Measurements from ENCODE around the gene FER.

The FER gene

DNA sequence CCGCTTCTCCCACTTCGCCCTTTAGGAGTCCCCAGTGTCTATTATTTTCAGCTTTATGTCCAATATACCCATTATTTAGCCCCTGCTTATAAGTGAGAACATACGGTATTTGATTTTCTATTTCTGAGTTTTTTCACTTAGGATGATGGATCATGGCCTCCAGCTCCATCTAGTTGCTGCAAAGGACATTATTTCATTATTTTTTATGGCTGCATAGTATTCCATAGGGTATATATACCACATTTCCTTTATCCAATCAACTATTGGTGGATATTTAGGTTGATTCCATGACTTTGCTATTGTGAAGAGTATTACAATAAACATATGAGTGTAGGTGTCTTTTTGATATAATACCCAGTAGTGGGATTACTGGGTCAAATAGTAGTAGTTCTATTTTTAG lies 162.9 kb downstream of the FER start:
- no peaks in the 10 kb centered on the region for H3K36me3 ChIP-seq (ENCODE audit: control insufficient read depth, insufficient read depth, low read length)
- H3K4me3 ChIP-seq (ENCODE audit: insufficient read depth, low read depth, low read length): no peak overlapping the region
- H3K4me1 ChIP-seq (ENCODE audit: control insufficient read depth, insufficient read depth, low read length): no peaks in the 10 kb centered on the region
- H3K9me3 ChIP-seq (ENCODE audit: control insufficient read depth, low read length): peaks cover 3% of the 10 kb centered on the region
- WGBS, 2 experiments: 100% methylated on average over 3 of the region's 3 CpGs
- H3K27ac ChIP-seq (ENCODE audit: insufficient read depth, low read depth, low read length, poor library complexity, severe bottlenecking): no peak overlapping the region
- H3K27me3 ChIP-seq (ENCODE audit: control insufficient read depth, insufficient read depth, low read length, poor library complexity, severe bottlenecking): no peaks in the 10 kb centered on the region

DNA sequence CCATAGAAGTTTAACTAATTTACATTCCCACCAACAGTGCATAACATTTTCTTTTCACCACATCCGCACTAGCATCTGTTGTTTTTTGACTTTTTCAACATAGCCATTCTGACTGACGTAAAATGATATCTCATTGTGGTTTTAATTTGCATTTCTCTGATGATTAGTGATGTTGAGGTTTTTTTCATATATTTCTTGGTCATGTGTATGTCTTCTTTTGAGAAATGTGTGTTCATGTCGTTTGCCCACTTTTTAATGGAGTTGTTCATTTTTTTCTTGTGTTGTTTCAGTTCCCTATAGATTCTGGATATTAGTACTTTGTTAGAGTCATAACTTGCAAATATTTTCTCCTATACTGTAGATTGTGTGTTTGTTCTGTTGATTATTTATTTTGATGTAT lies 163.4 kb downstream of the FER start:
- Histone ChIP-seq H3K36me3 (ENCODE audit: control insufficient read depth, insufficient read depth, low read length) (no peaks in the 10 kb centered on the region), H3K4me1 (ENCODE audit: control insufficient read depth, insufficient read depth, low read length) (no peaks in the 10 kb centered on the region), H3K27me3 (ENCODE audit: control insufficient read depth, insufficient read depth, low read length, poor library complexity, severe bottlenecking) (no peaks in the 10 kb centered on the region), H3K4me3 (ENCODE audit: insufficient read depth, low read depth, low read length) (no peak overlapping the region), H3K27ac (ENCODE audit: insufficient read depth, low read depth, low read length, poor library complexity, severe bottlenecking) (no peak overlapping the region), H3K9me3 (ENCODE audit: control insufficient read depth, low read length) (peaks cover 3% of the 10 kb centered on the region)
- 91 to 96% methylated on average over 3 of the region's 3 CpGs for WGBS, 2 experiments

DNA sequence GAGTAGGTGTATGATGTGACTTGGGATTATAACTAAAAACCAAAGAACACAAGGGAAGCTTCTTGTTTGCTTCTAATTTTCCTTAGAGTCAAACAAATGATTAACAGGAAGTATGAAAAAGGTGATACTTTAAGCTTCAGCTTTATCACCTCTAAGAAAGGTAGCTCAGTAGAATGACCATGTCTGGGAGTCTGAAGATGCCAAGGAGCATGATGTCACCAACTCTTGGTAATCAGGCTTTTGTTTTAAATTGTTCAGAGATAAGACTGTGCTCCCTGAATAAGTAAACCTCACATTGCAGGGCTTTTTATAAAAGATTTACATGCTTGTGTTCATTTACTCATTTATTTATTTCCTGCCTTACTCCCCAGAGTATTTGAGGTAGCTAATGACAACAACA lies 169.9 kb downstream of the FER start:
- no peak overlapping the region for H3K27ac ChIP-seq (ENCODE audit: insufficient read depth, low read depth, low read length, poor library complexity, severe bottlenecking)
- no peaks in the 10 kb centered on the region for H3K9me3 ChIP-seq (ENCODE audit: control insufficient read depth, low read length)
- H3K4me1 ChIP-seq (ENCODE audit: control insufficient read depth, insufficient read depth, low read length): no peaks in the 10 kb centered on the region
- no peaks in the 10 kb centered on the region for H3K27me3 ChIP-seq (ENCODE audit: control insufficient read depth, insufficient read depth, low read length, poor library complexity, severe bottlenecking)
- H3K4me3 ChIP-seq (ENCODE audit: insufficient read depth, low read depth, low read length): no peak overlapping the region
- H3K36me3 ChIP-seq (ENCODE audit: control insufficient read depth, insufficient read depth, low read length): no peaks in the 10 kb centered on the region

DNA sequence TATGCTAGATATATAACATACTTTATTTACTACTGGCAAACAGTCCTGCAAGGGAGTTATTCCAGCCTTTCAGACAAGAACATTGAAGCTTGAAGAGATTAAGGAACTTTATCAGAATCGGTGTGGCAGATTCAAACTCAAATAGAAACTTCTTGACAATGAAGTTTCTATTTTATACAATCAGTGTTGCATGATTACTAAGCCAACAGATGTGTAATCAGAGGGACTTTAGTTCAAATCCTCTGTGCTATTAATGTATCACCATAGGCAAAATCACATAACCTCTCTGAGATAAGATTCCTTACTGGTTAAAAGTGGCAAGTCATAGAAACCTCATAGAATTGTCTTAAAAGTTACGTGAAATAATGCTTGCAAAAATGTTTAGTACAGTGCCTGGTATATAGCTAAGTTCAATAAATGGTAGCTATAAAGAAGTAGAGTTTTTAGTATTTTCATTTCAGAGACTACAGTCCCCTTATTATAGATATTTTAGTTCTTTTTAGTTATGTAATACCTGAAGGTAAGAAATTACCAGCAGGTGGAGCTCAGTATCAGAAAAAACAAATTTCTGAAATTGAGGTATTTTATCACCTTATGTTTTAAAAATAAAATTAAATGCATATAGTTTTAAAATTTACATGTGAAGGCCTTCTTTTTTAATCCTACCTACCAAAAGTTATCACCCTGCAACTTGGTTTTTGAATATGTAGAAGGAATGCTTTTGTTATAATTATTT lies 172.1 kb downstream of the FER start:
- Histone ChIP-seq H3K36me3 (ENCODE audit: control insufficient read depth, insufficient read depth, low read length) (no peaks in the 10 kb centered on the region), H3K9me3 (ENCODE audit: control insufficient read depth, low read length) (no peaks in the 10 kb centered on the region), H3K4me3 (ENCODE audit: insufficient read depth, low read depth, low read length) (no peak overlapping the region), H3K27me3 (ENCODE audit: control insufficient read depth, insufficient read depth, low read length, poor library complexity, severe bottlenecking) (no peaks in the 10 kb centered on the region), H3K4me1 (ENCODE audit: control insufficient read depth, insufficient read depth, low read length) (no peaks in the 10 kb centered on the region), H3K27ac (ENCODE audit: insufficient read depth, low read depth, low read length, poor library complexity, severe bottlenecking) (no peak overlapping the region)
- WGBS, 2 experiments: 94 to 100% methylated on average over 2 of the region's 2 CpGs

DNA sequence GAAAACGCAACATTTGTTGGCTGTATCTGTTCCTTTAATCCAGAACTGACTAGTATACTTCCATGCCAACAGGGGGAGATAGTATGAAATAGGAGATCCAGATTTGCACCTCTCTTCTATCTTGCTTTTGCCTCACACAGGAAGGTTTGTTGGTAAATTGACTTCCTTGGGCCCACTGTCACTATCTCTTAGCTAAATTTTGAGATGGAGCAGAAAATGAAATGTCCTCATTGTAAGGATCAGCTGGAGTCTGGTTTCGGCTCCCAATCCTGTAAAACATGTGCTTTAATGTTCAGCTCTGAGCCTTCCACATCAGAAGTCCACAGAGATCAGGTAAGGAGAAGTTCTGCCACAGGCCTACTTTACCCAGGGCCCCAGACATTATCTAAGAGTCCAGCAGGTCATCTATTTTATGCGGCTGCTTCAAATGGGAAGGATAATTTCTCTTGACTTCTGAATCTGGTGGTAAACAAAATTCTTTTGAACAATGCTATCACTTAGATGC lies 176.8 kb downstream of the FER start:
- no peak overlapping the region for H3K4me3 ChIP-seq (ENCODE audit: insufficient read depth, low read depth, low read length)
- WGBS, 2 experiments: 94 to 97% methylated on average over 3 of the region's 3 CpGs

DNA sequence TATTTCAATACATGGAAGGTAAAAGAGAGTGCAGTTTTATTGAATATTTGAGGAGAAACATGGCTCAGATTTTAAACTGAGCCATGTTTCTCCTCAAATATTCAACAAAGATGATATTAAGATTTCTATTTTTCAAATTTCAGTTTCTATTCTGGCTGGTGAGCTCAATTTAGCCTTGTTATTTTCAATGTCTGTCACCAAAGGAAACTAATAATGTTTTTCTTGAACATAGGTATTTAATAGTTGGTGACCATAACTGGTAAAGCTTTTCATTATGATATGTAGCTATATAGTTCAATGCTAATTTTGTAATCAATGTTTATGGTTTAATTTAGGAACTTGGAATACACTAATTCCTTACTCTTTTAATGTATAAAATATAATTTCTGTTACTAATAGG lies 177.4 kb downstream of the FER start:
- H3K9me3 ChIP-seq (ENCODE audit: control insufficient read depth, low read length): no peaks in the 10 kb centered on the region
- no peak overlapping the region for H3K4me3 ChIP-seq (ENCODE audit: insufficient read depth, low read depth, low read length)
- no peaks in the 10 kb centered on the region for H3K4me1 ChIP-seq (ENCODE audit: control insufficient read depth, insufficient read depth, low read length)
- no peaks in the 10 kb centered on the region for H3K27me3 ChIP-seq (ENCODE audit: control insufficient read depth, insufficient read depth, low read length, poor library complexity, severe bottlenecking)
- H3K27ac ChIP-seq (ENCODE audit: insufficient read depth, low read depth, low read length, poor library complexity, severe bottlenecking): no peak overlapping the region
- no peaks in the 10 kb centered on the region for H3K36me3 ChIP-seq (ENCODE audit: control insufficient read depth, insufficient read depth, low read length)

More for the DNA sequence above, 176.8 kb downstream of the FER start:
- H3K27me3 ChIP-seq (ENCODE audit: control insufficient read depth, insufficient read depth, low read length, poor library complexity, severe bottlenecking): no peaks in the 10 kb centered on the region
- no peaks in the 10 kb centered on the region for H3K36me3 ChIP-seq (ENCODE audit: control insufficient read depth, insufficient read depth, low read length)
- no peak overlapping the region for H3K27ac ChIP-seq (ENCODE audit: insufficient read depth, low read depth, low read length, poor library complexity, severe bottlenecking)
- H3K4me1 ChIP-seq (ENCODE audit: control insufficient read depth, insufficient read depth, low read length): no peaks in the 10 kb centered on the region
- no peaks in the 10 kb centered on the region for H3K9me3 ChIP-seq (ENCODE audit: control insufficient read depth, low read length)

DNA sequence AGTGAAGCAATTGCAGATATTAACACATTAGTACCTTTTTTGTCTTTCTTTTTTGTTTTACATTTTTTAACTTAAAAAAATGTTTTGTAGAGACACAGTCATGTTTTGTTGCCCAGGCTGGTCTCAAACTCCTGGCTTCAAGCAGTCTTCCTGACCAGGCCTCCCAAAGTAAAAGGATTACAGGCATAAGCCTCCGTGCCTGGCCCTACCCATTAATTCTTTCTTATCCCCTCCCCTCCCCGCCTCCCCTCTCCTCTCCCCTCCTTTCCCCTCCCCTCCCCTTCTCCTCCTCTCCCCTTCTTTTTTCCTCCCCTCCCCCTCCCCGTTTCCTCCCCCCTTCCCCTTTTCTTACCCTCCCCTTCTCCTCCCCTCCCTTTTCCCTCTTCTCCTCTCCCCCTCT lies 182.4 kb downstream of the FER start:
- H3K4me3 ChIP-seq (ENCODE audit: insufficient read depth, low read depth, low read length): no peak overlapping the region
- no peaks in the 10 kb centered on the region for H3K9me3 ChIP-seq (ENCODE audit: control insufficient read depth, low read length)
- H3K27me3 ChIP-seq (ENCODE audit: control insufficient read depth, insufficient read depth, low read length, poor library complexity, severe bottlenecking): no peaks in the 10 kb centered on the region
- H3K27ac ChIP-seq (ENCODE audit: insufficient read depth, low read depth, low read length, poor library complexity, severe bottlenecking): no peak overlapping the region
- 80 to 100% methylated on average over 1 of the region's 3 CpGs for WGBS, 2 experiments
- H3K4me1 ChIP-seq (ENCODE audit: control insufficient read depth, insufficient read depth, low read length): no peaks in the 10 kb centered on the region
- no peaks in the 10 kb centered on the region for H3K36me3 ChIP-seq (ENCODE audit: control insufficient read depth, insufficient read depth, low read length)

DNA sequence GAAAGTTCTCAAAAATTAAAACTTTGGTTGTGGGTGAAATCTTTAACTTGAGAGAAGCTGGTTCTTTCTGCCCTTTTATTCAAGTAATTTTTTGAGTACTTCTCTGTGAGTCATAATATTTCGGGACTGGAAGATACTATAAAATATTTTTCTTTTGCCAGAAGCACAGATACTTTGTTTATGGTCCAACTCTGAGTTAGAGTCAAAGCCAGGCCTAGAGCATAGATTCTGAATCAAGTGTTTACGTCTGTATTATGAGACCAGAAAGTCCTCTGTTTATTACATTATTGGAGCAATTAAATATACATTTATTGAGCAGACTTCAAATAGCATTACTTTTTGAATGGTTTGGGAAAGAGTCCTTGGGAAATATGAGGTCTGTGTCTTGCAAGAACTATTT lies 187.9 kb downstream of the FER start:
- Histone ChIP-seq H3K27me3 (ENCODE audit: control insufficient read depth, insufficient read depth, low read length, poor library complexity, severe bottlenecking) (no peaks in the 10 kb centered on the region), H3K27ac (ENCODE audit: insufficient read depth, low read depth, low read length, poor library complexity, severe bottlenecking) (no peak overlapping the region), H3K4me3 (ENCODE audit: insufficient read depth, low read depth, low read length) (no peak overlapping the region), H3K9me3 (ENCODE audit: control insufficient read depth, low read length) (no peaks in the 10 kb centered on the region), H3K4me1 (ENCODE audit: control insufficient read depth, insufficient read depth, low read length) (no peaks in the 10 kb centered on the region), H3K36me3 (ENCODE audit: control insufficient read depth, insufficient read depth, low read length) (no peaks in the 10 kb centered on the region)
- 86 to 100% methylated on average over 1 of the region's 2 CpGs for WGBS, 2 experiments

DNA sequence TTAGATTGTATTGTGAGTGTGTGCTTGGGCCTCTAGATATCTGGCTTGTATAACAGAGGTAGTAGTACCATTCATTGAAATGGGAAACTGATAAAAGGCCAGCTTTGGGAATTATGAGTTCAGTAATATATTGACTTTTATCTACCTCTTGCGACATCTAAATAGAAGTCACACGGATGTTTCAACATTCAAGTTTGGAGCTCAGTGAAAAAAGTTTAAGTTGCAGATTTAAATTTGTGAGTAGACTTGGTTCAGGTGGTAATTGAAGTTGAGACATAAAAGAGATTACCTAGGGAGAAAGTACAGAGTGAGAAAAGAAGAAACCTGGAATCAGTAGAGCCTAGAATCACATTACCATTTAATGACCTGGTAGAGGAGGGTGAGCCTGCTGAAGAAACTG lies 189.5 kb downstream of the FER start:
- no peaks in the 10 kb centered on the region for H3K9me3 ChIP-seq (ENCODE audit: control insufficient read depth, low read length)
- no peak overlapping the region for H3K4me3 ChIP-seq (ENCODE audit: insufficient read depth, low read depth, low read length)
- H3K27me3 ChIP-seq (ENCODE audit: control insufficient read depth, insufficient read depth, low read length, poor library complexity, severe bottlenecking): no peaks in the 10 kb centered on the region
- 97% methylated on average over 2 of the region's 2 CpGs for WGBS, 2 experiments
- H3K36me3 ChIP-seq (ENCODE audit: control insufficient read depth, insufficient read depth, low read length): no peaks in the 10 kb centered on the region
- no peak overlapping the region for H3K27ac ChIP-seq (ENCODE audit: insufficient read depth, low read depth, low read length, poor library complexity, severe bottlenecking)
- no peaks in the 10 kb centered on the region for H3K4me1 ChIP-seq (ENCODE audit: control insufficient read depth, insufficient read depth, low read length)

DNA sequence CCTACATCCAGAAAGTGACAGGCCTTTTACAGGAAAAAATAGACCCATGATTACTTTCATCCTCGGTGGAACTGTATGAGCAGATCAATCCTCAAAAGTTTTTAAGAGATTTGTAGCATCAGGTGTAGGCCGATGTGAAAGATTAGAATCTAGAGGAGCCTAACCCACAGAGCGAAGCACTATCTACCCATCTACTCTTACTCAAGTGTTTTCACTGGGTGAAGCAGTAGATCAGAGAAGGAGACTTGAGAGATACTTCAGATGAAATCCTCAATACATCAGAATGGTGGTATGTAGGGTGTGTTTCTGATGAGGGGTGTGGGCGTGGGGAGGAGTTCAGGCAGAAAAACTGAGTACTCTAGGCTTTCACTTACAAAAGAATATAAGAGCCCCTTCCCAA lies 192.8 kb downstream of the FER start:
- 86 to 93% methylated on average over 1 to 4 of the region's 4 CpGs for WGBS, 2 experiments

DNA sequence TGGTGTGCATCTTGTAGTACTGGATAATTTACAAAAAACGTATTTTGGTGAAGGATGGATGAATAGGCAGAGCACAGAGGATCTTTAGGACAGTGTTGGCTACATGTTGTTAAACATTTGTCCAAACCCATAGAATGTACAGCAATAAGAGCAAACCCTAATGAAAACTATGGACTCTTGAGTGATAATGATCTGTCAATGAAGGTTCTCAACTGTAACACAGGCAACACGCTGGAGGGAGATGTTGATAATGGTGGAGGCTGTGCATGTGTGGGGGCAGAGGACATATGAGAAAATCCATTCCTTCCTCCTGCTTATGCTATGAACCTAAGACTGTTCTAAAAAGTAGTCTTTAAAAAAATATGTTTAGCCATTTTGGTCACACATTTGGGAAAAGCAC lies 194.0 kb downstream of the FER start:
- H3K4me1 ChIP-seq (ENCODE audit: control insufficient read depth, insufficient read depth, low read length): no peaks in the 10 kb centered on the region
- H3K27ac ChIP-seq (ENCODE audit: insufficient read depth, low read depth, low read length, poor library complexity, severe bottlenecking): no peak overlapping the region
- no peaks in the 10 kb centered on the region for H3K9me3 ChIP-seq (ENCODE audit: control insufficient read depth, low read length)
- no peak overlapping the region for H3K4me3 ChIP-seq (ENCODE audit: insufficient read depth, low read depth, low read length)
- WGBS, 2 experiments: 85 to 95% methylated on average over 2 of the region's 2 CpGs
- no peaks in the 10 kb centered on the region for H3K27me3 ChIP-seq (ENCODE audit: control insufficient read depth, insufficient read depth, low read length, poor library complexity, severe bottlenecking)
- no peaks in the 10 kb centered on the region for H3K36me3 ChIP-seq (ENCODE audit: control insufficient read depth, insufficient read depth, low read length)

More for the DNA sequence above, 192.8 kb downstream of the FER start:
- Histone ChIP-seq H3K4me1 (ENCODE audit: control insufficient read depth, insufficient read depth, low read length) (no peaks in the 10 kb centered on the region), H3K27ac (ENCODE audit: insufficient read depth, low read depth, low read length, poor library complexity, severe bottlenecking) (no peak overlapping the region), H3K4me3 (ENCODE audit: insufficient read depth, low read depth, low read length) (no peak overlapping the region), H3K9me3 (ENCODE audit: control insufficient read depth, low read length) (no peaks in the 10 kb centered on the region), H3K27me3 (ENCODE audit: control insufficient read depth, insufficient read depth, low read length, poor library complexity, severe bottlenecking) (no peaks in the 10 kb centered on the region), H3K36me3 (ENCODE audit: control insufficient read depth, insufficient read depth, low read length) (no peaks in the 10 kb centered on the region)
